ENCODE data around the gene PRSS57. TPM values are rescaled to one million over a fixed set of nuclear protein-coding genes. Genes with fewer than 3 reads are reported as not detected.

The PRSS57 gene
- polyA plus RNA-seq, 3 donors, result 0.16 to 1.4 (median 0.78) TPM

GRCh38 chr19:648305-648704 is 46.9 kb downstream of the PRSS57 start:
- WGBS (ENCODE audit: insufficient coverage), result 97% methylated on average over 20 of the region's 29 CpGs
- Histone ChIP-seq H3K27me3 (ENCODE audit: control insufficient read depth in 2 of 2, insufficient read depth in 2 of 2, low read length in 2 of 2) (no peaks in the 10 kb centered on the region), H3K4me3 (replicated peaks in 1 of 3; ENCODE audit: low read depth in 2 of 3, low read length in 3 of 3) (no peak overlapping the region), H2AFZ (ENCODE audit: insufficient read depth, low read depth, low read length, poor library complexity, severe bottlenecking) (no peak overlapping the region), H3K79me2 (ENCODE audit: insufficient read depth, low read length) (peaks cover 27% of the 10 kb centered on the region), H3K9me3 (replicated peaks in 1 of 2; ENCODE audit: control insufficient read depth in 1 of 2, insufficient read depth in 1 of 2, low read length in 2 of 2) (no peaks in the 10 kb centered on the region), H3K9ac (ENCODE audit: insufficient read depth, low read length, poor library complexity, severe bottlenecking) (no peak overlapping the region), H3K27ac (ENCODE audit: low read depth in 1 of 2, low read length in 2 of 2) (no peak overlapping the region), H3K4me2 (replicated peaks; ENCODE audit: extremely low read depth, low read length, poor library complexity, severe bottlenecking) (no peak overlapping the region), H3K36me3 (replicated peaks in 1 of 2; ENCODE audit: control insufficient read depth in 1 of 2, insufficient read depth in 2 of 2, low read length in 2 of 2) (peaks cover 73 to 81% of the 10 kb centered on the region in 2 donors), H4K20me1 (ENCODE audit: insufficient read depth, low read length) (peaks cover 87% of the 10 kb centered on the region), H3K4me1 (ENCODE audit: control insufficient read depth in 1 of 2, insufficient read depth in 2 of 2, low read length in 2 of 2) (no peaks in the 10 kb centered on the region)
- no peak for DNase-seq
- Mint-ChIP-seq H3K27ac (no peak overlapping the region), H3K27me3 (ENCODE audit: low read depth in 3 of 3) (no peaks in the 10 kb centered on the region), H3K4me1 (no peaks in the 10 kb centered on the region), H3K36me3 (peaks cover 25 to 68% of the 10 kb centered on the region in 2 donors), H3K4me3 (no peak overlapping the region), H3K9me3 (no peaks in the 10 kb centered on the region)
- intact Hi-C loops (cut with micrococcal nuclease), result no loop called here
- no peak for TF ChIP-seq CTCF (IDR thresholded peaks at IDR 0.05)

- Mint-ChIP-seq H3K4me1 (no peaks in the 10 kb centered on the region), H3K4me3 (no peak overlapping the region), H3K9me3 (no peaks in the 10 kb centered on the region), H3K27me3 (ENCODE audit: low read depth in 3 of 3) (no peaks in the 10 kb centered on the region), H3K27ac (no peak overlapping the region), H3K36me3 (peaks cover 23 to 64% of the 10 kb centered on the region in 2 donors)
- Histone ChIP-seq H3K9me3 (replicated peaks in 1 of 2; ENCODE audit: control insufficient read depth in 1 of 2, insufficient read depth in 1 of 2, low read length in 2 of 2) (no peaks in the 10 kb centered on the region), H3K36me3 (replicated peaks in 1 of 2; ENCODE audit: control insufficient read depth in 1 of 2, insufficient read depth in 2 of 2, low read length in 2 of 2) (peaks cover 68 to 75% of the 10 kb centered on the region in 2 donors), H3K27ac (ENCODE audit: low read depth in 1 of 2, low read length in 2 of 2) (no peak overlapping the region), H3K4me3 (replicated peaks in 1 of 3; ENCODE audit: low read depth in 2 of 3, low read length in 3 of 3) (no peak overlapping the region), H3K9ac (ENCODE audit: insufficient read depth, low read length, poor library complexity, severe bottlenecking) (no peak overlapping the region), H3K27me3 (ENCODE audit: control insufficient read depth in 2 of 2, insufficient read depth in 2 of 2, low read length in 2 of 2) (no peaks in the 10 kb centered on the region), H3K4me1 (ENCODE audit: control insufficient read depth in 1 of 2, insufficient read depth in 2 of 2, low read length in 2 of 2) (no peaks in the 10 kb centered on the region), H3K4me2 (replicated peaks; ENCODE audit: extremely low read depth, low read length, poor library complexity, severe bottlenecking) (no peak overlapping the region), H4K20me1 (ENCODE audit: insufficient read depth, low read length) (peaks cover 81% of the 10 kb centered on the region), H2AFZ (ENCODE audit: insufficient read depth, low read depth, low read length, poor library complexity, severe bottlenecking) (no peak overlapping the region), H3K79me2 (ENCODE audit: insufficient read depth, low read length) (peaks cover 21% of the 10 kb centered on the region)
- DNase-seq, result no peak
- no peak for TF ChIP-seq CTCF (IDR thresholded peaks at IDR 0.05)
- intact Hi-C loops (cut with micrococcal nuclease), result no loop called here
- WGBS (ENCODE audit: insufficient coverage), result 97% methylated on average over 37 of the region's 52 CpGs
These were observed 47.5 kb downstream of the PRSS57 start for GRCh38 chr19:647566-648284.

Data from CD14-positive monocyte (primary cell).